Thyroid gland (tissue), 4 donors: Measurements from ENCODE around the gene PANX1. TPM values are rescaled to one million over a fixed set of nuclear protein-coding genes. Genes with fewer than 3 reads are reported as not detected.

Experiments
- DNase-seq, 2 donors: peaks; one replicate each; pipeline ENCODE4 v3.0.0-alpha.2; 2019
- H3K27ac ChIP-seq, 3 donors: fragments of 200-600 bp; sonication (generic); 1 replicate in 2 of 3; 2 replicates in 1 of 3; pipeline ENCODE4 v1.5.1; 2016 to 2019; ENCODE audit warnings: mild to moderate bottlenecking in 1 of 3, moderate library complexity in 1 of 3
- H3K27me3 ChIP-seq: fragments of 200-600 bp; sonication (generic); one replicate; pipeline ENCODE4 v1.5.1; 2019
- H3K36me3 ChIP-seq, 2 donors: fragments of 200-600 bp; sonication (generic); one replicate each; pipeline ENCODE4 v1.5.1; 2016 to 2019
- H3K4me1 ChIP-seq, 2 donors: fragments of 200-600 bp; sonication (generic); one replicate each; pipeline ENCODE4 v1.5.1; 2017 to 2019
- H3K4me3 ChIP-seq, 3 donors: fragments of 200-600 bp; sonication (generic); replicated peaks in 1 of 3; 1 replicate in 2 of 3; 2 replicates in 1 of 3; pipeline ENCODE4 v1.5.1; 2016; ENCODE audit warnings: mild to moderate bottlenecking in 1 of 3
- H3K9me3 ChIP-seq: fragments of 200-600 bp; sonication (generic); one replicate; pipeline ENCODE4 v1.5.1; 2017
- POLR2A ChIP-seq, 2 donors: fragments of 450-650 bp; IDR thresholded peaks; one replicate each; pipeline ENCODE4 v1.6.1; 2017; ENCODE audit warnings: antibody characterized with exemption in 2 of 2, mild to moderate bottlenecking in 2 of 2, moderate library complexity in 1 of 2
- WGBS, 2 donors: methylation state at CpG; one replicate each; pipeline ENCODE4 v1.1.5; 2017; 5-methylcytosine and 5-hydroxymethylcytosine counted together
- intact Hi-C: fragments of 100-400 bp; cut with DNase I; formaldehyde crosslinking; loops from one replicate; pipeline ENCODE4 v1.15.1; 2023
- total RNA-seq, 4 donors: library from RNA; depleted of rRNA; stranded (reverse); fragments of >200 nt; gene quantifications; one replicate each; pipeline ENCODE4 v1.2.3, GENCODE V29; 2016
- TF ChIP-seq, protein P1 (sequence below), 6 experiments: fragments of 200-600 bp in 3 of 6; fragments of 450-650 bp in 3 of 6; sonication (generic) in 3 of 6; IDR thresholded peaks; one replicate each; pipeline ENCODE4 v1.5.1; 2016 to 2019; ENCODE audit warnings: antibody characterized with exemption in 6 of 6, mild to moderate bottlenecking in 2 of 6, inconsistent platforms in 1 of 6, moderate library complexity in 1 of 6

Gene PANX1
- total RNA-seq, 4 donors from 2014 or later, result 18.4 to 21.7 (median 19.1) TPM

DNA sequence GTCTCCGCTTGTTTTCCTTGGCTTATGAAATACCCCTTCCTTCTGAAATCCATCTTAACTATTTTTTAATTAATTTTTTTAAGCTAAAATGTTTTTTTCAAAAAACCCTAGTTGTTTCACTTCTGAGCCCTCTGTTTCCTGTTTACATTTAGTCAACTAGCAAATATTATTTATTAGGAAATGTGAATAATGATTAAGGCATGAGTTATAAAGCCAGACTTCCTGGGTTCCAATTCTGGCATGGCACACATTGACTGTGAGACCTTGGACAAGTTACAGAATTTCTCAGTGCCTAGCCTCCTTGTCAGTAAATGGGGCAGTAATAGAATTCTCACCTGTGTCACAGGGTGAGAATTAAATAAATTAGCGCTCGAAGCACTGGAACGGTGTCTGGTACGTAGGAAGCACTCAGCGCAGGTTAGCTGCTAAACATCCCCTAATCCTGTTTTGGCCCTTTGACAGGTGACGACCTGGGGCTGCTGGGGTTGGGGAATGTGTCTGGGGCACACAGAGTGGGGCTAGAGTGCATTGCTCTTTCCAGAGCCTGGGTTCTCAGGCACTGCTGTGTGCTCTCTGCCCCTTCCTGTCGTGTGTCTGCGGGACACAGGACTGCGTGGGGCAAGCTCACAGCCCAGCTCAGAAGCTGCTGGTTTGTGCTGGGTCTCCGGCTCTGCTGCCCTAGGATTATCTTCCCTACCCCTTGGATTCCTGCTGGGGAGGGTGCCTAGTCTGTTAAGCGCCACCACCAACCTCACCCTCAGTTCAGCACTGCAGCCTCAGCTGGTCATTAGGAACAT, 13.1 kb downstream of the PANX1 start:
- peaks cover 0 to 17% of the 10 kb centered on the region in 2 donors for H3K4me1 ChIP-seq
- H3K9me3 ChIP-seq, result no peaks in the 10 kb centered on the region
- no peaks in the 10 kb centered on the region for H3K27me3 ChIP-seq
- intact Hi-C loops, result no loop called here
- TF ChIP-seq, protein P1, sequence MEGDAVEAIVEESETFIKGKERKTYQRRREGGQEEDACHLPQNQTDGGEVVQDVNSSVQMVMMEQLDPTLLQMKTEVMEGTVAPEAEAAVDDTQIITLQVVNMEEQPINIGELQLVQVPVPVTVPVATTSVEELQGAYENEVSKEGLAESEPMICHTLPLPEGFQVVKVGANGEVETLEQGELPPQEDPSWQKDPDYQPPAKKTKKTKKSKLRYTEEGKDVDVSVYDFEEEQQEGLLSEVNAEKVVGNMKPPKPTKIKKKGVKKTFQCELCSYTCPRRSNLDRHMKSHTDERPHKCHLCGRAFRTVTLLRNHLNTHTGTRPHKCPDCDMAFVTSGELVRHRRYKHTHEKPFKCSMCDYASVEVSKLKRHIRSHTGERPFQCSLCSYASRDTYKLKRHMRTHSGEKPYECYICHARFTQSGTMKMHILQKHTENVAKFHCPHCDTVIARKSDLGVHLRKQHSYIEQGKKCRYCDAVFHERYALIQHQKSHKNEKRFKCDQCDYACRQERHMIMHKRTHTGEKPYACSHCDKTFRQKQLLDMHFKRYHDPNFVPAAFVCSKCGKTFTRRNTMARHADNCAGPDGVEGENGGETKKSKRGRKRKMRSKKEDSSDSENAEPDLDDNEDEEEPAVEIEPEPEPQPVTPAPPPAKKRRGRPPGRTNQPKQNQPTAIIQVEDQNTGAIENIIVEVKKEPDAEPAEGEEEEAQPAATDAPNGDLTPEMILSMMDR (IDR thresholded peaks at IDR 0.05), result no peak
- no peak for TF ChIP-seq POLR2A (IDR thresholded peaks at IDR 0.05)
- no peak for DNase-seq
- 88 to 91% methylated on average over 8 to 10 of the region's 12 CpGs for WGBS, 2 donors
- H3K4me3 ChIP-seq, result no peak overlapping the region
- H3K36me3 ChIP-seq, result no peaks in the 10 kb centered on the region
- no peak overlapping the region for H3K27ac ChIP-seq

DNA sequence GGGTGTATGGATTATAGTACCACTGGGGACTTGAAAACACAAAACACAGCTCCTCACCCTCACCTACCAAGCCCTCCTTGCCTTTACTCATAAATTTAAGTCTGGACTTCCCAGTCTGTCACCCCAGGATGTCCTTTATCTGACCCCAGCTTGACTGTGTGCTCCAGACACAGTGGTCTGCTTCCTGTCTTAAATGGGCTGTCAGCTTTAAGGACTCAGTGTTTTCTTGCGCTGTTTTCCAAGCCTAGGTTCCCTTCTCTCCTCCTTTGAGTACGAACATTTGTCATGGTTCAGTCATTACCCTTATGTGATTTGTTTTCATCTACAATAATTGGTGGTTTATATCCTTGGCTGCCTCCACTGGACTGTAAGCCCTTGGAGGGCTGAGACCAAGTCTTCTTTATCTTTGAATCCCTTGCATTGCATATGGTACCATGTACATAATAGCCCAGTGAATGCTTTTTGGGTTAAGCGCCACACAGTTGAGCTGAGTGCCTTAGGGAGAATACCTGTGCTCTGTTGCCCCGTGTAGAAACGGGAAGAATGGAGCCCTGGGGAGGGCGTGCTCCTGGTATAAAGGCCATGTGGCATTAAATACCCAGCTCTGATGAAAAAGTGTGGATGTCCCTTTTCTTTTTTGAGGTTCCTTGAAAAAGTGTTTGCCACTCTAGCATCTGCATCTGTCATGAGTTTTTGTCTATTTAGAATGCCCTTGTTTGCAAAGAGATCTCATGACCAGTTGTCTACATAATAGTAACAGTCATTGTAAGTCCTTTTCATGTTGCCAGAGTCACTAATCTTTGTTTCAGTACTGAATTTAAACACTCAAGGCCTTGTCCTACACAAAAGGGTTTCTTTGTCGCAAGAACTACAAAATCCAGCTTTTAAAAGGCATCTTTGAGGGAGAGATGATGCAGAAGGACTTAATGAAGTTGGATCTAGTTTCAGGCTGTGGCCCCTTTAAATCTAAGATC, 14.0 kb downstream of the PANX1 start:
- no peaks in the 10 kb centered on the region for H3K9me3 ChIP-seq
- TF ChIP-seq, protein P1 (IDR thresholded peaks at IDR 0.05), result no peak
- no peak for TF ChIP-seq POLR2A (IDR thresholded peaks at IDR 0.05)
- no peaks in the 10 kb centered on the region for H3K36me3 ChIP-seq
- H3K27ac ChIP-seq, result no peak overlapping the region
- 86 to 88% methylated on average over 7 of the region's 7 CpGs for WGBS, 2 donors
- no peak for DNase-seq
- no peak overlapping the region for H3K4me3 ChIP-seq
- H3K4me1 ChIP-seq, result peaks cover 0 to 17% of the 10 kb centered on the region in 2 donors
- intact Hi-C loops, result no loop called here
- H3K27me3 ChIP-seq, result no peaks in the 10 kb centered on the region

- no peaks in the 10 kb centered on the region for H3K36me3 ChIP-seq
- TF ChIP-seq, protein P1 (IDR thresholded peaks at IDR 0.05), result no peak
- TF ChIP-seq POLR2A (IDR thresholded peaks at IDR 0.05), result no peak
- H3K27me3 ChIP-seq, result no peaks in the 10 kb centered on the region
- H3K4me3 ChIP-seq, result no peak overlapping the region
- peaks cover 0 to 17% of the 10 kb centered on the region in 2 donors for H3K4me1 ChIP-seq
- no peak overlapping the region for H3K27ac ChIP-seq
- no peak for DNase-seq
- WGBS, 2 donors, result 91 to 94% methylated on average over 3 of the region's 3 CpGs
- intact Hi-C loops, result no loop called here
- H3K9me3 ChIP-seq, result no peaks in the 10 kb centered on the region
Observed at GRCh38 chr11:94144216-94144615, 15.6 kb downstream of the PANX1 start.

DNA sequence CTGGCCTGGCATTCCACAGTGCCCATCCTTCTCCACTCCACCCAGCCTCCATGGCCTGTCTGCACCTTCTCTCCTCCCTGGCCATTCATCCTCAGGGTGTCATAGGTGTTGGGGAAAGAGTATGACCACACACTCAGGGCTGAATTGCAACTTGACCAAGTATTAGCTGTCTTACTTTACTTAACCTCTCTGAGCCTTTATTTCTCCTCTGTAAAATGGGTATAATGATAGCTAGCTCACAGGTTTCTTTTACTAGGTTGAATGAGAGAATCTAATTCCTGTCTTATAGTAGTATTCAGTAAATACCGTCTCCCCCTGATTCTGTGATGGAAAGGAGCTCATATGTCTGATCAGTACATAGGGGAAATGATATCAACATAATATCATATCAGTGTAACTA, 16.0 kb downstream of the PANX1 start:
- Histone ChIP-seq H3K4me1 (peaks cover 0 to 17% of the 10 kb centered on the region in 2 donors), H3K9me3 (no peaks in the 10 kb centered on the region), H3K4me3 (no peak overlapping the region), H3K27ac (no peak overlapping the region), H3K36me3 (no peaks in the 10 kb centered on the region), H3K27me3 (no peaks in the 10 kb centered on the region)
- TF ChIP-seq, protein P1 (IDR thresholded peaks at IDR 0.05), result no peak
- TF ChIP-seq POLR2A (IDR thresholded peaks at IDR 0.05), result no peak
- intact Hi-C loops, result no loop called here
- no peak for DNase-seq
- WGBS, 2 donors, result 94 to 100% methylated on average over 1 of the region's 1 CpG
